ENCODE results near the gene ATG12. TPM values are rescaled to one million over a fixed set of nuclear protein-coding genes. Genes with fewer than 3 reads are reported as not detected.
A peak's percentile ranks its signal among the peaks of the same experiment; 100 is the strongest.

The ATG12 gene
- total and polyA plus RNA-seq, 2 of the 13 experiments (the other 11 are each of a cell fraction or from before 2014, with no cell fraction given), result 46.4 to 58.1 TPM

DNA sequence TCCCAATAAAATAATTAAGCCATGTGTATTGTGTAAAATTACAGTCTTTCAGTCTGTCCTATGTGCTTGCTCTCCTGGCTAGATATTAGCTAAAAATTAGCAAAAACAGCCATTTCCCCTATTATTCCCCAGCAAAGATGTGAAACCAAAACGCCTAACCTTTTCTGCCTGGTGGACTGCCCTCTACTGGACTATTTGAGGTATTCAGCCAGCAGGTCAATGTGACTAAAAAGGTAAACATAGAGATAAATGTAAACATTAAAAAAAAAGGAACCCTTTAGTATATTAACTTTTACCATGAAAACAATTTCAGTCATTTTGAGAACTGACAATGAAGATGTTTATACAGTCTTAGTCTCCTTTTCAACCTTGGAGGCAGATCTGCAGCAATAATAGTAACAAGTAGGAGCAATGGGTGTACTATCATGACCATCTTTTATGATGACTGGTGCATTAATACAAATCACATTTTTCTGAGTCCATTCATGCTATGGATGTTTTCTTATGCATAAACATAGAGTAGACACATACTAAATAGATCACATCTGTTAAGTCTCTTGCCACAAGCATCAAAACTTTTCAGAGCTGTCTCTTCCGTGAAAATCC is 10.1 kb downstream of the ATG12 start (continued):
- TF ChIP-seq, protein P1, sequence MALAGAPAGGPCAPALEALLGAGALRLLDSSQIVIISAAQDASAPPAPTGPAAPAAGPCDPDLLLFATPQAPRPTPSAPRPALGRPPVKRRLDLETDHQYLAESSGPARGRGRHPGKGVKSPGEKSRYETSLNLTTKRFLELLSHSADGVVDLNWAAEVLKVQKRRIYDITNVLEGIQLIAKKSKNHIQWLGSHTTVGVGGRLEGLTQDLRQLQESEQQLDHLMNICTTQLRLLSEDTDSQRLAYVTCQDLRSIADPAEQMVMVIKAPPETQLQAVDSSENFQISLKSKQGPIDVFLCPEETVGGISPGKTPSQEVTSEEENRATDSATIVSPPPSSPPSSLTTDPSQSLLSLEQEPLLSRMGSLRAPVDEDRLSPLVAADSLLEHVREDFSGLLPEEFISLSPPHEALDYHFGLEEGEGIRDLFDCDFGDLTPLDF (CRISPR knock-in tag; IDR thresholded peaks at IDR 0.05), result no peak
- no peak for TF ChIP-seq SP4 (CRISPR knock-in tag; IDR thresholded peaks at IDR 0.05)
- TF ChIP-seq SP2 (CRISPR knock-in tag; IDR thresholded peaks at IDR 0.05), result no peak
- TF ChIP-seq CEBPB (IDR thresholded peaks at IDR 0.05; ENCODE audit: borderline replicate concordance, low read depth, low read length), result no peak
- TF ChIP-seq, protein P2, sequence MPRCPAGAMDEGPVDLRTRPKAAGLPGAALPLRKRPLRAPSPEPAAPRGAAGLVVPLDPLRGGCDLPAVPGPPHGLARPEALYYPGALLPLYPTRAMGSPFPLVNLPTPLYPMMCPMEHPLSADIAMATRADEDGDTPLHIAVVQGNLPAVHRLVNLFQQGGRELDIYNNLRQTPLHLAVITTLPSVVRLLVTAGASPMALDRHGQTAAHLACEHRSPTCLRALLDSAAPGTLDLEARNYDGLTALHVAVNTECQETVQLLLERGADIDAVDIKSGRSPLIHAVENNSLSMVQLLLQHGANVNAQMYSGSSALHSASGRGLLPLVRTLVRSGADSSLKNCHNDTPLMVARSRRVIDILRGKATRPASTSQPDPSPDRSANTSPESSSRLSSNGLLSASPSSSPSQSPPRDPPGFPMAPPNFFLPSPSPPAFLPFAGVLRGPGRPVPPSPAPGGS (CRISPR knock-in tag; IDR thresholded peaks at IDR 0.05), result no peak
- no peak for TF ChIP-seq AHR (CRISPR knock-in tag; IDR thresholded peaks at IDR 0.05)
- TF ChIP-seq ETV5 (CRISPR knock-in tag; IDR thresholded peaks at IDR 0.05; ENCODE audit: borderline replicate concordance), result no peak
- TF ChIP-seq HOXA9 (CRISPR knock-in tag; IDR thresholded peaks at IDR 0.05; ENCODE audit: borderline replicate concordance), result no peak
- TF ChIP-seq ZNF773 (CRISPR knock-in tag; IDR thresholded peaks at IDR 0.05; ENCODE audit: borderline replicate concordance), result no peak
- TF ChIP-seq ZNF619 (CRISPR knock-in tag; IDR thresholded peaks at IDR 0.05), result no peak
- TF ChIP-seq, protein P3, sequence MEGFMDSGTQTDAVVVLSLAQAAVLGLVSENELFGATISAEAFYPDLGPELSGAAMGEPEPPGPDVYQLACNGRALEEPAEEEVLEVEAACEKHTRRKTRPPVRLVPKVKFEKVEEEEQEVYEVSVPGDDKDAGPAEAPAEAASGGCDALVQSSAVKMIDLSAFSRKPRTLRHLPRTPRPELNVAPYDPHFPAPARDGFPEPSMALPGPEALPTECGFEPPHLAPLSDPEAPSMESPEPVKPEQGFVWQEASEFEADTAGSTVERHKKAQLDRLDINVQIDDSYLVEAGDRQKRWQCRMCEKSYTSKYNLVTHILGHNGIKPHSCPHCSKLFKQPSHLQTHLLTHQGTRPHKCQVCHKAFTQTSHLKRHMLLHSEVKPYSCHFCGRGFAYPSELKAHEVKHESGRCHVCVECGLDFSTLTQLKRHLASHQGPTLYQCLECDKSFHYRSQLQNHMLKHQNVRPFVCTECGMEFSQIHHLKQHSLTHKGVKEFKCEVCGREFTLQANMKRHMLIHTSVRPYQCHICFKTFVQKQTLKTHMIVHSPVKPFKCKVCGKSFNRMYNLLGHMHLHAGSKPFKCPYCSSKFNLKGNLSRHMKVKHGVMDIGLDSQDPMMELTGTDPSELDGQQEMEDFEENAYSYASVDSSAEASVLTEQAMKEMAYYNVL (CRISPR knock-in tag; IDR thresholded peaks at IDR 0.05; ENCODE audit: borderline replicate concordance), result no peak
- TF ChIP-seq ZNF292 (CRISPR knock-in tag; IDR thresholded peaks at IDR 0.05; ENCODE audit: borderline replicate concordance, low read depth), result no peak
- no peak for TF ChIP-seq SOX13 (IDR thresholded peaks at IDR 0.05)
- TF ChIP-seq SOX13 (CRISPR knock-in tag; conservative IDR thresholded peaks at IDR 0.05 in 1 of 2, IDR thresholded peaks at IDR 0.05 in 1 of 2), result 0 out of 4 replicates have a peak, but pooled peaks of 1 of the 2 experiments have one; percentile 7
- no peak for TF ChIP-seq NRL (CRISPR knock-in tag; IDR thresholded peaks at IDR 0.05; ENCODE audit: borderline replicate concordance)
- TF ChIP-seq ETV6 (CRISPR knock-in tag; conservative IDR thresholded peaks at IDR 0.05), result no peak
- no peak for TF ChIP-seq KDM6A (CRISPR knock-in tag; IDR thresholded peaks at IDR 0.05; ENCODE audit: low read depth)
- TF ChIP-seq, protein P4, sequence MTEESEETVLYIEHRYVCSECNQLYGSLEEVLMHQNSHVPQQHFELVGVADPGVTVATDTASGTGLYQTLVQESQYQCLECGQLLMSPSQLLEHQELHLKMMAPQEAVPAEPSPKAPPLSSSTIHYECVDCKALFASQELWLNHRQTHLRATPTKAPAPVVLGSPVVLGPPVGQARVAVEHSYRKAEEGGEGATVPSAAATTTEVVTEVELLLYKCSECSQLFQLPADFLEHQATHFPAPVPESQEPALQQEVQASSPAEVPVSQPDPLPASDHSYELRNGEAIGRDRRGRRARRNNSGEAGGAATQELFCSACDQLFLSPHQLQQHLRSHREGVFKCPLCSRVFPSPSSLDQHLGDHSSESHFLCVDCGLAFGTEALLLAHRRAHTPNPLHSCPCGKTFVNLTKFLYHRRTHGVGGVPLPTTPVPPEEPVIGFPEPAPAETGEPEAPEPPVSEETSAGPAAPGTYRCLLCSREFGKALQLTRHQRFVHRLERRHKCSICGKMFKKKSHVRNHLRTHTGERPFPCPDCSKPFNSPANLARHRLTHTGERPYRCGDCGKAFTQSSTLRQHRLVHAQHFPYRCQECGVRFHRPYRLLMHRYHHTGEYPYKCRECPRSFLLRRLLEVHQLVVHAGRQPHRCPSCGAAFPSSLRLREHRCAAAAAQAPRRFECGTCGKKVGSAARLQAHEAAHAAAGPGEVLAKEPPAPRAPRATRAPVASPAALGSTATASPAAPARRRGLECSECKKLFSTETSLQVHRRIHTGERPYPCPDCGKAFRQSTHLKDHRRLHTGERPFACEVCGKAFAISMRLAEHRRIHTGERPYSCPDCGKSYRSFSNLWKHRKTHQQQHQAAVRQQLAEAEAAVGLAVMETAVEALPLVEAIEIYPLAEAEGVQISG (CRISPR knock-in tag; IDR thresholded peaks at IDR 0.05), result no peak
- no peak for TF ChIP-seq HMG20B (CRISPR knock-in tag; conservative IDR thresholded peaks at IDR 0.05)
- no peak for TF ChIP-seq PCBP2 (optimal IDR thresholded peaks at IDR 0.05; ENCODE audit: low read depth, low read length, poor library complexity, severe bottlenecking)
- no peak for TF ChIP-seq FOXO1 (CRISPR knock-in tag; IDR thresholded peaks at IDR 0.05)
- TF ChIP-seq CBX5 (CRISPR knock-in tag; IDR thresholded peaks at IDR 0.05; ENCODE audit: borderline replicate concordance), result no peak
- no peak for TF ChIP-seq NR2C2 (CRISPR knock-in tag; IDR thresholded peaks at IDR 0.05; ENCODE audit: borderline replicate concordance)
- no peak for TF ChIP-seq CHD4 (IDR thresholded peaks at IDR 0.05; ENCODE audit: borderline replicate concordance, low read length)

Data from HepG2 (cell line).